ENCODE measurements around the gene CPNE9. TPM values are rescaled to one million over a fixed set of nuclear protein-coding genes. Genes with fewer than 3 reads are reported as not detected.

Gene CPNE9
- total RNA-seq, 1 experiment from 2014 or later = 3.5 TPM

DNA sequence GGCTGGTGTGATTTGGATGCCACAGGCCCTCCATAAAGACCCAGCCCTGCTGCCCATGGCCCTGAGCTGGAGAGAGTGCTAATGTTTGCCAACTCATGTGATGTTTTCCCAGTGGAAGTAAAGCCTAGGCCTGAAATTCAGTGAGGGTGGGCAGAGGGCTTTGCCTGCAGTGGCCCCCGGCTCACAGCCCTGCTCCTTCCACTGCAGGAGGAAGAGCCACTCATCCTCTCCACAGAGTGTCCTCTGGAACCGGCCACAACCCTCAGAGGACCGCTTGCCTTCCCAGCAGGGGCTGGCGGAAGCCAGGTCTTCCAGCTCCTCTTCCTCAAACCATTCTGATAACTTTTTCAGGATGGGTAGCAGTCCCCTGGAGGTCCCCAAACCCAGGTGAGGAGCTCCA, 13.9 kb upstream of the CPNE9 start:
- no peak overlapping the region for H2AK5ac ChIP-seq (ENCODE audit: insufficient read length, low read length)
- no peak overlapping the region for H3K56ac ChIP-seq (ENCODE audit: insufficient read length, low read depth, low read length)
- H3K4me2 ChIP-seq (ENCODE audit: insufficient read depth, insufficient read length, low read length) = no peak overlapping the region
- peaks cover 9 to 63% (median 38%) of the 10 kb centered on the region in 3 experiments; a peak in 6 of 7 replicates for H3K36me3 Mint-ChIP-seq (ENCODE audit: insufficient read depth in 1 of 3, low read depth in 3 of 3)
- no peak overlapping the region for H2BK15ac ChIP-seq (ENCODE audit: low read depth, low read length)
- no peaks in the 10 kb centered on the region for H3K27me3 Mint-ChIP-seq (ENCODE audit: low read depth)
- H2AFZ ChIP-seq (ENCODE audit: low read length) = no peak overlapping the region
- no peak overlapping the region for H3K27ac ChIP-seq (ENCODE audit: insufficient read length, low read depth, low read length)
- H3K79me2 ChIP-seq (ENCODE audit: insufficient read depth, low read length) = no peaks in the 10 kb centered on the region
- H2BK20ac ChIP-seq (ENCODE audit: low read depth, low read length, poor library complexity, severe bottlenecking) = no peak overlapping the region
- no peaks in the 10 kb centered on the region for H3K4me1 Mint-ChIP-seq
- no peaks in the 10 kb centered on the region for H3K23me2 ChIP-seq (ENCODE audit: insufficient read length, low read depth, low read length, poor library complexity, severe bottlenecking)
- no peak for DNase-seq
- H4K5ac ChIP-seq (ENCODE audit: insufficient read length, low read depth, low read length) = no peak overlapping the region
- no peak overlapping the region for H3K14ac ChIP-seq (ENCODE audit: insufficient read depth, low read length)
- H3K4me3 Mint-ChIP-seq = no peak overlapping the region
- H2BK5ac ChIP-seq (ENCODE audit: insufficient read length, low read length) = no peak overlapping the region
- H3K27ac Mint-ChIP-seq = no peak overlapping the region
- H3K9me3 Mint-ChIP-seq = no peaks in the 10 kb centered on the region
- no peak overlapping the region for H2BK12ac ChIP-seq (ENCODE audit: insufficient read length, low read depth, low read length)
- no CpG with 5 or more reads among the region's 4 CpGs for WGBS (ENCODE audit: extremely low coverage, insufficient read length, low lambda C conversion rate)
- H3K9ac ChIP-seq (ENCODE audit: extremely low read depth, insufficient read length, low read length) = no peak overlapping the region
- no peaks in the 10 kb centered on the region for H3K79me1 ChIP-seq (ENCODE audit: insufficient read depth, low read depth, low read length, poor library complexity, severe bottlenecking)
- no peak overlapping the region for H3T11ph ChIP-seq (ENCODE audit: low read length)
- no peak overlapping the region for H2BK120ac ChIP-seq (ENCODE audit: low read depth, low read length, poor library complexity, severe bottlenecking)
- no peak overlapping the region for H4K91ac ChIP-seq (ENCODE audit: insufficient read length, low read depth, low read length)
- H3K4ac ChIP-seq (ENCODE audit: low read depth, low read length) = no peak overlapping the region
- H4K8ac ChIP-seq (replicated peaks; ENCODE audit: insufficient read length, low read depth, low read length) = no peak overlapping the region
- no peaks in the 10 kb centered on the region for H4K20me1 ChIP-seq (ENCODE audit: control insufficient read depth, insufficient read depth, insufficient read length)
- no peak overlapping the region for H3K23ac ChIP-seq (ENCODE audit: insufficient read length, low read depth, low read length)
- TF ChIP-seq, protein P1, sequence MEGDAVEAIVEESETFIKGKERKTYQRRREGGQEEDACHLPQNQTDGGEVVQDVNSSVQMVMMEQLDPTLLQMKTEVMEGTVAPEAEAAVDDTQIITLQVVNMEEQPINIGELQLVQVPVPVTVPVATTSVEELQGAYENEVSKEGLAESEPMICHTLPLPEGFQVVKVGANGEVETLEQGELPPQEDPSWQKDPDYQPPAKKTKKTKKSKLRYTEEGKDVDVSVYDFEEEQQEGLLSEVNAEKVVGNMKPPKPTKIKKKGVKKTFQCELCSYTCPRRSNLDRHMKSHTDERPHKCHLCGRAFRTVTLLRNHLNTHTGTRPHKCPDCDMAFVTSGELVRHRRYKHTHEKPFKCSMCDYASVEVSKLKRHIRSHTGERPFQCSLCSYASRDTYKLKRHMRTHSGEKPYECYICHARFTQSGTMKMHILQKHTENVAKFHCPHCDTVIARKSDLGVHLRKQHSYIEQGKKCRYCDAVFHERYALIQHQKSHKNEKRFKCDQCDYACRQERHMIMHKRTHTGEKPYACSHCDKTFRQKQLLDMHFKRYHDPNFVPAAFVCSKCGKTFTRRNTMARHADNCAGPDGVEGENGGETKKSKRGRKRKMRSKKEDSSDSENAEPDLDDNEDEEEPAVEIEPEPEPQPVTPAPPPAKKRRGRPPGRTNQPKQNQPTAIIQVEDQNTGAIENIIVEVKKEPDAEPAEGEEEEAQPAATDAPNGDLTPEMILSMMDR (conservative IDR thresholded peaks at IDR 0.05) = no peak
- H3K27me3 ChIP-seq (ENCODE audit: insufficient read depth, low read length) = no peaks in the 10 kb centered on the region
- H3K4me1 ChIP-seq (ENCODE audit: insufficient read depth, low read length) = no peaks in the 10 kb centered on the region
- no peaks in the 10 kb centered on the region for H3K9me3 ChIP-seq (ENCODE audit: control insufficient read depth, low read depth, low read length)
- H3K18ac ChIP-seq (ENCODE audit: insufficient read length, low read depth, low read length) = no peak overlapping the region

All from H9 (cell line).